Type B pancreatic cell (in vitro differentiated cells): ENCODE measurements around the gene NANS. TPM values are rescaled to one million over a fixed set of nuclear protein-coding genes. Genes with fewer than 3 reads are reported as not detected.
A peak's percentile ranks its signal among the peaks of the same experiment; 100 is the strongest.

Source experiments
- DNase-seq: peaks from one replicate; pipeline ENCODE4 v3.0.0; 2021; ENCODE audit warnings: mixed read lengths; ENCODE audit not compliant: unreplicated experiment; ENCODE audit errors: extremely low spot score
- H3K27ac Mint-ChIP-seq: 2 replicates; pipeline ENCODE4 v1.8.0; 2021; ENCODE audit warnings: mild to moderate bottlenecking, mixed read lengths
- H3K27me3 Mint-ChIP-seq: 2 replicates; pipeline ENCODE4 v1.8.0; 2021; ENCODE audit warnings: mixed read lengths
- H3K36me3 Mint-ChIP-seq: 2 replicates; pipeline ENCODE4 v1.8.0; 2021; ENCODE audit warnings: mixed read lengths
- H3K4me1 Mint-ChIP-seq: one replicate; pipeline ENCODE4 v1.8.0; 2021; ENCODE audit warnings: mixed read lengths; ENCODE audit not compliant: unreplicated experiment
- H3K4me3 Mint-ChIP-seq: 2 replicates; pipeline ENCODE4 v1.8.0; 2021; ENCODE audit warnings: mild to moderate bottlenecking, mixed read lengths
- H3K9me3 Mint-ChIP-seq: 2 replicates; pipeline ENCODE4 v1.8.0; 2021; ENCODE audit warnings: mixed read lengths
- CTCF ChIP-seq: fragments of 200-600 bp; sonication (generic); conservative IDR thresholded peaks from 2 replicates; pipeline ENCODE4 v1.5.0; 2021; ENCODE audit warnings: antibody characterized with exemption, mild to moderate bottlenecking
- total RNA-seq: library from RNA; stranded (reverse); gene quantifications from 2 replicates; pipeline ENCODE4 v1.2.1, GENCODE V29; 2021; ENCODE audit warnings: low replicate concordance

NANS gene
- total RNA-seq, 1 donor from 2014 or later, result 44.6 TPM

DNA sequence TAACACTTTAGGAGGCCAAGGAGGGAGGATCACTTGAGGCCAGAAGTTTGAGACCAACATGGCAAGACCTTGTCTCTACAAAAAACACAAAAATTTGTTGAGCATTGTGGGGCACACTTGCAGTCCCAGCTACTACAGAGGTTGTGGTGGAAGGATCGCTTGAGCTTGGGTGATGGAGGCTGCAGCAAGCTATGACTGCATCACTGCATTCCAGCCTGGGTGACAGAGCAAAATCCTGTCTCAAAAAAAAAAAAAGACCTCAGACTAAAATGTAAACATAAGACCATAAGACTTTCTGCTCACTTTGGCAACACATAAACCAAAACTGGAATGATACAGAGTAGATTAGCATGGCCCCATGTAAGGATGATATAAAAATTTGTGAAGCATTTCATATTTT lies 24.6 kb upstream of the NANS start:
- Mint-ChIP-seq H3K27ac (no peak overlapping the region), H3K4me1 (no peaks in the 10 kb centered on the region), H3K4me3 (no peak overlapping the region), H3K36me3 (no peaks in the 10 kb centered on the region), H3K27me3 (peaks cover 3% of the 10 kb centered on the region), H3K9me3 (no peaks in the 10 kb centered on the region)
- no peak for TF ChIP-seq CTCF
- DNase-seq, result no peak

DNA sequence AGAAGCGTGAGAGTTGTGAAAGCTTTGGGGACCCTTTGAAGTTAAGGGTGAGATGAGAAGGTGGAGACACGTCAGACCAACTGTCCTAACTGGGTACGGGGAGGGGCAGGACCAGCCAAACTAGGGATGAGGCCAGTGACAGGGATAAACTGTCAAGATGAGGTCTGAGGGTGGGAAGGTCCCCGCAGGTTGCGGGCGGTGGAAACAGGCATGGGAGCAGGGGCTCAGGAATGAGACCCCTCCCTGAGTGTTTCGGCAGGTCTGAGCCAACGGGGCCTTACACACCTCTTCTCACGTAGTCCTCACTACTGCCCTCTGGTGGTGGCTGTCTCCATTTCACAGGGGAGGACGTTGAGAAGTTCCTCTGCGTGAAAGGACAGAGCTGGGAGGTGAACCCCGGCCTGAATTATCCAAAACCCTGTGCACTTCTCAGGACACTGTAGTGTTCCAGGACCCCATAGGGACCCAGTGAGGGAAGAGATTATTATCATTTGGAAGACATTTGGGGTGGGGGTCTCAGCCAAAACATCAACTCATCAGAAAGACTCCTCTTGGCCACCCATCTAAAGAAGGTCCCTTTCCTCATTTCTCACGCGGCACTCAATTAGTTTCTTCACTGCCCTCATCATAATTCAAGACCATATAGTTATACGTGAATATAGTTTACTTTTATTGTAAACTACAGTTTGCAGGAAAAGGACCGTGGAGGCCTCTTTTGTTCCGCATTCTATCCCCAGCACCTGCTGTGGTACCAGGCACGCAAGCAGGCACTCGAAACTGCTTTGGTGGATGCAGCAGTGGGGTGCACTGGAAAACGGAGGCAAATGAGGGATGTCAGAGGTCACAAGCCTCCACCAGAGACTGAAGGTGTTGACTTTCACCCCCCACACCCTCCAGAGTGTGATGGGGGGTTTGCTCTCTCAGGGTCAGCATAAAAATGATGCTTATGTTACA lies 21.7 kb upstream of the NANS start:
- Mint-ChIP-seq H3K4me3 (no peak overlapping the region), H3K9me3 (no peaks in the 10 kb centered on the region), H3K27ac (no peak overlapping the region), H3K27me3 (peaks cover 7% of the 10 kb centered on the region), H3K36me3 (no peaks in the 10 kb centered on the region), H3K4me1 (no peaks in the 10 kb centered on the region)
- peak; percentile 84 for DNase-seq
- TF ChIP-seq CTCF, result peak; percentile 89

GRCh38 chr9:98037357-98037756 lies 19.2 kb upstream of the NANS start:
- H3K9me3 Mint-ChIP-seq, result no peaks in the 10 kb centered on the region
- H3K36me3 Mint-ChIP-seq, result no peaks in the 10 kb centered on the region
- H3K4me1 Mint-ChIP-seq, result no peaks in the 10 kb centered on the region
- H3K27ac Mint-ChIP-seq, result no peak overlapping the region
- TF ChIP-seq CTCF, result no peak
- DNase-seq, result no peak
- H3K4me3 Mint-ChIP-seq, result no peak overlapping the region
- peaks cover 8% of the 10 kb centered on the region for H3K27me3 Mint-ChIP-seq

DNA sequence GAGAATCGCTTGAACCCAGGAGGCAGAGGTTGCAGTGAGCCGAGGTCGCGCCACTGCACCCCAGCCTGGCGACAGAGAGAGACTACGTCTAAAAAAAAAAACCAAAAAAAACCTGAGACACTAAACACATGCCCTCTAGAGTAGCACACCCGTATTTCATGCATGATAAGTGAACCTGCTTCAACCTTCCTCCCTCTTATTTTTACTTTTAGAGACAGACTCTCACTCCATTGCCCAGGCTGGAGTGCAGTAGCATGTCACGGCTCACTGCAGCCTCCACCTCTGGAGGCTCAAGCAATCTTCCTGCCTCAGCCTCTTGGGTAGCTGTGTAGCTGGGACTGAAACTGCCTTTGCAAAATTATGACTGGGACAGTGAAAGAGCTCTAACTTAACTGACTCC lies 17.6 kb upstream of the NANS start:
- H3K27ac Mint-ChIP-seq, result no peak overlapping the region
- no peaks in the 10 kb centered on the region for H3K4me1 Mint-ChIP-seq
- H3K9me3 Mint-ChIP-seq, result no peaks in the 10 kb centered on the region
- no peak overlapping the region for H3K4me3 Mint-ChIP-seq
- H3K27me3 Mint-ChIP-seq, result peaks cover 8% of the 10 kb centered on the region
- H3K36me3 Mint-ChIP-seq, result no peaks in the 10 kb centered on the region
- no peak for DNase-seq
- TF ChIP-seq CTCF, result no peak

DNA sequence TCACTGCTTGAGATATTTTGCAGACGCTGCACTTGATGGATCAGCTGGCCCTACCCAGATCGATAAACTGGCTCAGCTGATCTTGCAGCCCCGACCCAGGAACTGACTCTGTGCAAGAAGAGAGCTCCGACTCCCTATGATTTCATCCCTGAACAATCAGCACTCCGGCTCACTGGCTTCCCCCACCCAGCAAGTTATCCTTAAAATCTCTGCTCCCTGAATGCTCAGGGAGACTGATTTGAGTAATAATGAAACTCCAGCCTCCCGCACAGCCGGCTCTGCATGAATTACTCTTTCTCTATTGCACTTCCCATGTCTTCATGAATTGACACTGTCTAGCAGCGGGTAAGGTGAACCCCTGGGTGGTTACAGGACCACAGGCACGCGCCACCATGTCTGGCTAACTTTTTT lies 16.9 kb upstream of the NANS start:
- no peak for DNase-seq
- Mint-ChIP-seq H3K9me3 (no peaks in the 10 kb centered on the region), H3K27ac (no peak overlapping the region), H3K4me1 (no peaks in the 10 kb centered on the region), H3K27me3 (peaks cover 8% of the 10 kb centered on the region), H3K4me3 (no peak overlapping the region), H3K36me3 (no peaks in the 10 kb centered on the region)
- TF ChIP-seq CTCF, result no peak
